Panc1 (cell line): ENCODE data around the gene HTR3B. TPM values are rescaled to one million over a fixed set of nuclear protein-coding genes. Genes with fewer than 3 reads are reported as not detected.

Experiments
- ATAC-seq: fragments of 200-7000 bp; cut with Tn5 transposase; 2 replicates; pipeline ENCODE4 v1.9.1; 2020; ENCODE audit warnings: mild to moderate bottlenecking, moderate library complexity
- BruUV-seq: library from RNA; stranded (reverse); fragments of 400-500 nt; replicated peaks from 2 replicates; lab custom pipeline; 2021; lab: Mats Ljungman, UMichigan
- CTCF ChIA-PET: fragments of 300-600 bp; sonication (Branson Sonifier 250); formaldehyde crosslinking; loops from one replicate; lab custom pipeline; 2022; ENCODE audit warnings: antibody characterized with exemption; lab: Charles Lee
- POLR2A ChIA-PET: fragments of 300-600 bp; sonication (Branson Sonifier 250); formaldehyde crosslinking; loops from one replicate; lab custom pipeline; 2022; ENCODE audit warnings: antibody characterized with exemption; lab: Charles Lee
- DNase-seq: peaks from one replicate; pipeline ENCODE4 v3.0.0-alpha.2; 2010; ENCODE audit warnings: low read depth, low spot score
- H3K27ac ChIP-seq: 2 replicates; pipeline ENCODE4 v1.5.1; 2011; ENCODE audit warnings: mild to moderate bottlenecking, low read length, inconsistent platforms
- H3K27me3 ChIP-seq: fragments of 200-500 bp; sonication (Bioruptor generic); 2 replicates; pipeline ENCODE4 v1.6.0; 2014; ENCODE audit warnings: low read length, inconsistent platforms; ENCODE audit not compliant: control insufficient read depth, insufficient read depth
- H3K36me3 ChIP-seq: fragments of 200-500 bp; sonication (Bioruptor generic); 2 replicates; pipeline ENCODE4 v1.5.1; 2014; ENCODE audit warnings: inconsistent platforms, mild to moderate bottlenecking, low read length, moderate library complexity; ENCODE audit not compliant: control insufficient read depth, insufficient read depth
- H3K4me1 ChIP-seq: 2 replicates; pipeline ENCODE4 v1.5.1; 2011; ENCODE audit warnings: inconsistent platforms, mild to moderate bottlenecking, low read length, moderate library complexity; ENCODE audit not compliant: control insufficient read depth, insufficient read depth
- H3K4me3 ChIP-seq, 2 experiments: 2 replicates each; pipeline ENCODE4 v1.5.1; 2011 to 2012; ENCODE audit warnings: low read depth in 2 of 2, low read length in 2 of 2, mild to moderate bottlenecking in 2 of 2, inconsistent platforms in 1 of 2, moderate library complexity in 1 of 2
- H3K9me3 ChIP-seq: fragments of 200-500 bp; sonication (Bioruptor generic); 2 replicates; pipeline ENCODE4 v1.5.1; 2014; ENCODE audit warnings: low read depth, mild to moderate bottlenecking, inconsistent platforms, low read length, moderate library complexity; ENCODE audit not compliant: control insufficient read depth, insufficient read depth
- POLR2AphosphoS5 ChIP-seq: IDR thresholded peaks from 2 replicates; pipeline ENCODE4 v1.6.1; 2012; ENCODE audit warnings: mild to moderate bottlenecking, low read depth, low read length, moderate library complexity
- SIN3A ChIP-seq: IDR thresholded peaks from 2 replicates; pipeline ENCODE4 v1.6.1; 2012; ENCODE audit warnings: low read depth, mild to moderate bottlenecking, low read length, moderate library complexity, borderline replicate concordance; ENCODE audit not compliant: insufficient read depth
- TCF7L2 ChIP-seq: IDR thresholded peaks from 2 replicates; pipeline ENCODE4 v1.6.1; 2011; ENCODE audit warnings: mild to moderate bottlenecking, low read depth, low read length, inconsistent platforms
- in situ Hi-C: cut with HindIII; loops from 2 replicates; pipeline ENCODE4 v1.10.0; 2016; ENCODE audit warnings: low sequenced_read_pairs, low pct_unique_long_range_greater_than_20kb
- intact Hi-C: fragments of 100-400 bp; cut with micrococcal nuclease; formaldehyde crosslinking; loops from one replicate; pipeline ENCODE4 v1.10.0; 2022; ENCODE audit not compliant: unreplicated experiment
- total RNA-seq: library from RNA; stranded (reverse); gene quantifications from one replicate; pipeline ENCODE4 v1.2.1, GENCODE V29; 2021; ENCODE audit not compliant: unreplicated experiment
- TF ChIP-seq, protein P1 (sequence below), 2 experiments: IDR thresholded peaks; 2 replicates each; pipeline ENCODE4 v1.6.1; 2011 to 2012; ENCODE audit warnings: low read depth in 2 of 2, control low read depth in 1 of 2, low read length in 1 of 2, mild to moderate bottlenecking in 1 of 2, moderate library complexity in 1 of 2; ENCODE audit not compliant: insufficient read depth in 1 of 2
- TF ChIP-seq, protein P2 (sequence below): fragments of 450-650 bp; IDR thresholded peaks from 2 replicates; pipeline ENCODE4 v1.5.1; 2017; ENCODE audit warnings: mild to moderate bottlenecking

HTR3B gene
- total RNA-seq, 1 experiment from 2014 or later, result not detected

DNA sequence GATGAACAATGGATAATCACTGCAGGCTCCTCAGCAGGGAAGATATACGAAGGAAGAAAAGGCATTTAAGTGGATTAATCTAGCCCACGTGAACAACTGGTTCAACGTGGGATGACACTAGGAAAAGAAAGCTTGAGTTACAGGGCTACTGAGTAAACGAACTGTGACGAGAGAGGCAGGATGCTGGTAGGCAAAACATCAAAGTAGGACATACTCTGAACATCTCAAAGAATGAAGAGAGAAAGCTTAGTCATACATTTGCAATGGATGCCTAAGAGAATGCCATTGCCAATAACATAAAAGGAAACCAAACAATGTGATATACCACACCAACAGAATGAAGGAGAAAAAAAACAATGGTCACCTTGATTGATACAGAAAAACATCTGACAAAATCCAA lies 42.2 kb upstream of the HTR3B start:
- in situ Hi-C loops, result no loop called here
- CTCF ChIA-PET, result no interaction called here
- Histone ChIP-seq H3K4me1 (0 out of 2 replicates have a peak, but pooled peaks cover 2% of the 10 kb centered on the region), H3K27me3 (no peaks in the 10 kb centered on the region), H3K9me3 (no peaks in the 10 kb centered on the region), H3K27ac (no peak overlapping the region), H3K4me3 (no peak overlapping the region), H3K36me3 (no peaks in the 10 kb centered on the region)
- no TSS peak for BruUV-seq
- ATAC-seq (no peak), DNase-seq (no peak)
- no peak for TF ChIP-seq POLR2AphosphoS5
- TF ChIP-seq, protein P1, sequence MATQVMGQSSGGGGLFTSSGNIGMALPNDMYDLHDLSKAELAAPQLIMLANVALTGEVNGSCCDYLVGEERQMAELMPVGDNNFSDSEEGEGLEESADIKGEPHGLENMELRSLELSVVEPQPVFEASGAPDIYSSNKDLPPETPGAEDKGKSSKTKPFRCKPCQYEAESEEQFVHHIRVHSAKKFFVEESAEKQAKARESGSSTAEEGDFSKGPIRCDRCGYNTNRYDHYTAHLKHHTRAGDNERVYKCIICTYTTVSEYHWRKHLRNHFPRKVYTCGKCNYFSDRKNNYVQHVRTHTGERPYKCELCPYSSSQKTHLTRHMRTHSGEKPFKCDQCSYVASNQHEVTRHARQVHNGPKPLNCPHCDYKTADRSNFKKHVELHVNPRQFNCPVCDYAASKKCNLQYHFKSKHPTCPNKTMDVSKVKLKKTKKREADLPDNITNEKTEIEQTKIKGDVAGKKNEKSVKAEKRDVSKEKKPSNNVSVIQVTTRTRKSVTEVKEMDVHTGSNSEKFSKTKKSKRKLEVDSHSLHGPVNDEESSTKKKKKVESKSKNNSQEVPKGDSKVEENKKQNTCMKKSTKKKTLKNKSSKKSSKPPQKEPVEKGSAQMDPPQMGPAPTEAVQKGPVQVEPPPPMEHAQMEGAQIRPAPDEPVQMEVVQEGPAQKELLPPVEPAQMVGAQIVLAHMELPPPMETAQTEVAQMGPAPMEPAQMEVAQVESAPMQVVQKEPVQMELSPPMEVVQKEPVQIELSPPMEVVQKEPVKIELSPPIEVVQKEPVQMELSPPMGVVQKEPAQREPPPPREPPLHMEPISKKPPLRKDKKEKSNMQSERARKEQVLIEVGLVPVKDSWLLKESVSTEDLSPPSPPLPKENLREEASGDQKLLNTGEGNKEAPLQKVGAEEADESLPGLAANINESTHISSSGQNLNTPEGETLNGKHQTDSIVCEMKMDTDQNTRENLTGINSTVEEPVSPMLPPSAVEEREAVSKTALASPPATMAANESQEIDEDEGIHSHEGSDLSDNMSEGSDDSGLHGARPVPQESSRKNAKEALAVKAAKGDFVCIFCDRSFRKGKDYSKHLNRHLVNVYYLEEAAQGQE (IDR thresholded peaks at IDR 0.05; ENCODE audit: insufficient read depth in 1 of 2, low read depth in 2 of 2, low read length in 1 of 2), result no peak
- TF ChIP-seq, protein P2, sequence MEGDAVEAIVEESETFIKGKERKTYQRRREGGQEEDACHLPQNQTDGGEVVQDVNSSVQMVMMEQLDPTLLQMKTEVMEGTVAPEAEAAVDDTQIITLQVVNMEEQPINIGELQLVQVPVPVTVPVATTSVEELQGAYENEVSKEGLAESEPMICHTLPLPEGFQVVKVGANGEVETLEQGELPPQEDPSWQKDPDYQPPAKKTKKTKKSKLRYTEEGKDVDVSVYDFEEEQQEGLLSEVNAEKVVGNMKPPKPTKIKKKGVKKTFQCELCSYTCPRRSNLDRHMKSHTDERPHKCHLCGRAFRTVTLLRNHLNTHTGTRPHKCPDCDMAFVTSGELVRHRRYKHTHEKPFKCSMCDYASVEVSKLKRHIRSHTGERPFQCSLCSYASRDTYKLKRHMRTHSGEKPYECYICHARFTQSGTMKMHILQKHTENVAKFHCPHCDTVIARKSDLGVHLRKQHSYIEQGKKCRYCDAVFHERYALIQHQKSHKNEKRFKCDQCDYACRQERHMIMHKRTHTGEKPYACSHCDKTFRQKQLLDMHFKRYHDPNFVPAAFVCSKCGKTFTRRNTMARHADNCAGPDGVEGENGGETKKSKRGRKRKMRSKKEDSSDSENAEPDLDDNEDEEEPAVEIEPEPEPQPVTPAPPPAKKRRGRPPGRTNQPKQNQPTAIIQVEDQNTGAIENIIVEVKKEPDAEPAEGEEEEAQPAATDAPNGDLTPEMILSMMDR, result no peak
- TF ChIP-seq SIN3A, result no peak
- TF ChIP-seq TCF7L2, result no peak
- intact Hi-C loops, result no loop called here
- POLR2A ChIA-PET, result no interaction called here

DNA sequence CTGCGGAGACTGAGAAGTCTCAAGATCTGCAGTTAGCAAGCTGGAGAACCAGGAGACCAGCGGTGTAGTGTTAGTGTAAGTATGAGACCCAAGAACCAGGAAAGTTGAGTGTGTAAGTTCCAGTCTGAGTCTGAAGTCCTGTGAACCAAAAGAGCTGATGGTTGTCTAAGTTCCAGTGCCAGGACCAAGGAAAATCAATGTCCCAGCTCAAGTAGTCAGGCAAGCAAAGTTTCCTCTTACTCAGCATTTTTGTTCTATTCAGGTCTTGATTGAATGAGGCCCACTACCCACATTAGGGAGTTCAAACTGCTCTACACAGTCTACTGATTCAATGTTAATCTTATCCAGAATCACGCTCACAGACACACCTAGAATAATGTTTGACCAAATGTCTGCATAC lies 40.2 kb upstream of the HTR3B start:
- no peaks in the 10 kb centered on the region for H3K27me3 ChIP-seq
- no peaks in the 10 kb centered on the region for H3K36me3 ChIP-seq
- intact Hi-C loops, result no loop called here
- DNase-seq (no peak), ATAC-seq (no peak)
- H3K27ac ChIP-seq, result no peak overlapping the region
- TF ChIP-seq, protein P1 (IDR thresholded peaks at IDR 0.05; ENCODE audit: insufficient read depth in 1 of 2, low read depth in 2 of 2, low read length in 1 of 2), result no peak
- TF ChIP-seq TCF7L2 (no peak), POLR2AphosphoS5 (no peak), SIN3A (no peak)
- TF ChIP-seq, protein P2, result no peak
- no peaks in the 10 kb centered on the region for H3K9me3 ChIP-seq
- in situ Hi-C loops, result no loop called here
- POLR2A ChIA-PET, result no interaction called here
- H3K4me3 ChIP-seq, result no peak overlapping the region
- CTCF ChIA-PET, result no interaction called here
- H3K4me1 ChIP-seq, result 0 out of 2 replicates have a peak, but pooled peaks cover 2% of the 10 kb centered on the region
- BruUV-seq, result no TSS peak
